ENCODE results near the gene EMILIN1.
"Not testable (repeated sequence)": the region's sequence is repeated elsewhere in the genome, so short reads cannot be mapped to it uniquely, and the experiment has no call there.

EMILIN1 gene

DNA sequence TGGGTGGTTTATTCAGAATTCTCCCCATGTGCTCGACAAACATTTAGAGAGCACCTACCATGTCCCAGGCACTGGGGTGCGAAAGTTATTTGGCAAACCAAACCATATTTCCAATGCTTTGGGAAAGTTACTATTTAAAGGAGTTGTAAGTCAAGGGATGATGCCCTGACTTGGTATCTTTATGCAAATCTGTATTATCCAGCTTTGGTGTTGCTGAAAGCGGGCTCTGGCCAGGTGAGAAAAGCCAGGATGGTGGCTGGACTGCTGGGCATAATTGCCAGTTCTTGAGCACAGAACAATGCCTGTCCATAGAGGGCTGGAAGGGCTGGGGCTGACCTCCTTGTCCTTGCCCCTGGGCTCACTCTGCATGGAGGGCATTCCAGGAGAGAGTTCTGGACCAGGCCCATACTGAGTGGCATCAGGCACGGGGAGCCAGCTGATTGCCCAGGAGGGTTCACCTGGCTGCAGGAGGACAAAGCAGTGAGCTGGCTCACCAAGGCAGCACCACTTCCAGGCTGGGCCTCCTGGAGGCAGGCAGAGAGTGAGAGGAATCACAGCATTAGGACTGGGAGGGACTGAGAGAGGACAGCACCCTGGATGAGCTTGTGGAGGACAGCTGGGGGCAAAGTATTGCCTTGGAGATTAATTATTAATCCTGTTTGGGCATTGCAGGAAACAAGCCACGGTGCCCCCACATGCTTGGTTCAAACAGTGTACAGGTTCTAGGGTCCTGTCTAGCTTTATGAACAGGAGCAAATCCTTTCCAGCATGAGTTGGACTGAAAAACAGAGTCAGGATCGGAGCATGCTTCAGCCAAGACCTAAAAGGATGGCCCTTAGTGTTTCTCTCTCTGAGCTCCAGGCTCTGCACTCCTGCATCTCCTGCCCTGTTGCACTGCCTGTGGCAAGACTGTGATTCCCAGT is 15.3 kb downstream of the EMILIN1 start:
- H3K4me1 Mint-ChIP-seq = peaks cover 33% of the 10 kb centered on the region
- no peak overlapping the region for H3K4me3 Mint-ChIP-seq
- ATAC-seq (no peak), DNase-seq (no peak)
- H3K27ac Mint-ChIP-seq = peak overlapping the region in 1 of 2 donors; percentile 10
- H3K27me3 Mint-ChIP-seq = no peaks in the 10 kb centered on the region
- no peaks in the 10 kb centered on the region for H3K9me3 Mint-ChIP-seq

DNA sequence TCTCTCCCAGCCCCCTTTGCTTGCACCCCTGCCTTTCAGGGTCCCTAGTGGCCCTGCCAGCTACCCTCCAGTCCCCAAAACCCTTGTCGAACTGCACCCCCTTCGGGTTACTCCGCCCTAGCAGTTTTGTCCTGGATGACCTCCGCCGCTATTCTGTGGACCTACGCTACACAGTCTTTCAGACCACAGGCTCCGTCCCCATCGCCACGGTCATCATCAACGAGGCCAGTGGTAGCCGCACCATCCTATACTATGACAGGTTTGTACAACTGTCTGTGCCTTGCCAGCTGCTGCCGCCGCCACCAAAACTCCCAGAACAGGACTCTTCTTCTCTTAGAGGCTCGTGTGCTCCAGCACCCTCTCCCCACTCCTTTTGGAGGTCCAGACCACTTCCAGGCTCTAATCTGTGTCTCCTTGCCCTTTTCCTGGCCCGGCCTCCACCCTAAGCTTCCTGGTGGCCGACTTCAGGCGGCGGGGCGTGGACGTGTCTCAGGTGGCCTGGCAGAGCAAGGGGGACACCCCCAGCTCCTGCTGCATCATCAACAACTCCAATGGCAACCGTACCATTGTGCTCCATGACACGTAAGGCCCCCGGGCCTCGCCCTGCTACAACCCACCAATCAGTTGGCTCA is 16.1 kb downstream of the EMILIN1 start:
- no peak for ATAC-seq
- H3K4me3 Mint-ChIP-seq = no peak overlapping the region

DNA sequence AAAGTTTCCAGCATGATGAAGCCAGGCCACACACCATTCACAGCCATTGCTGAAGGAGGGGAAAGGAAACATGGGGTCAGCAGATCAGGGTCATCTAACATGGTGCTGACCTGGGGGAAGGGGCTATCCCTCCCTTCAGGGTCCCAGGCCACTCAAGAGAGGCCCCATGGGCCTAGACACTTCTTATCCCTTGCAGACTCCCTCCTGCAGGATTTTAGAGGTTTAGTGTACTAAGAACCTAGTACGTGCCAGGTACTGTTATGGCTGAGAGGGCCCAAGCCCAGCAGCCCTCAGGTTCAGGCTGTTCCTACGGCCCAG is 17.0 kb downstream of the EMILIN1 start:
- ATAC-seq (no peak), DNase-seq (no peak)
- peaks cover 23% of the 10 kb centered on the region for H3K4me1 Mint-ChIP-seq
- peak overlapping the region; percentile 28 to 76 for H3K4me3 Mint-ChIP-seq
- H3K9me3 Mint-ChIP-seq = no peaks in the 10 kb centered on the region
- no peak overlapping the region for H3K27ac Mint-ChIP-seq
- no peaks in the 10 kb centered on the region for H3K27me3 Mint-ChIP-seq

More for the DNA sequence above, 16.1 kb downstream of the EMILIN1 start:
- H3K27me3 Mint-ChIP-seq = no peaks in the 10 kb centered on the region
- peaks cover 30% of the 10 kb centered on the region for H3K4me1 Mint-ChIP-seq
- peak overlapping the region in 1 of 2 donors; percentile 10 for H3K27ac Mint-ChIP-seq
- no peak for DNase-seq
- H3K9me3 Mint-ChIP-seq = no peaks in the 10 kb centered on the region

DNA sequence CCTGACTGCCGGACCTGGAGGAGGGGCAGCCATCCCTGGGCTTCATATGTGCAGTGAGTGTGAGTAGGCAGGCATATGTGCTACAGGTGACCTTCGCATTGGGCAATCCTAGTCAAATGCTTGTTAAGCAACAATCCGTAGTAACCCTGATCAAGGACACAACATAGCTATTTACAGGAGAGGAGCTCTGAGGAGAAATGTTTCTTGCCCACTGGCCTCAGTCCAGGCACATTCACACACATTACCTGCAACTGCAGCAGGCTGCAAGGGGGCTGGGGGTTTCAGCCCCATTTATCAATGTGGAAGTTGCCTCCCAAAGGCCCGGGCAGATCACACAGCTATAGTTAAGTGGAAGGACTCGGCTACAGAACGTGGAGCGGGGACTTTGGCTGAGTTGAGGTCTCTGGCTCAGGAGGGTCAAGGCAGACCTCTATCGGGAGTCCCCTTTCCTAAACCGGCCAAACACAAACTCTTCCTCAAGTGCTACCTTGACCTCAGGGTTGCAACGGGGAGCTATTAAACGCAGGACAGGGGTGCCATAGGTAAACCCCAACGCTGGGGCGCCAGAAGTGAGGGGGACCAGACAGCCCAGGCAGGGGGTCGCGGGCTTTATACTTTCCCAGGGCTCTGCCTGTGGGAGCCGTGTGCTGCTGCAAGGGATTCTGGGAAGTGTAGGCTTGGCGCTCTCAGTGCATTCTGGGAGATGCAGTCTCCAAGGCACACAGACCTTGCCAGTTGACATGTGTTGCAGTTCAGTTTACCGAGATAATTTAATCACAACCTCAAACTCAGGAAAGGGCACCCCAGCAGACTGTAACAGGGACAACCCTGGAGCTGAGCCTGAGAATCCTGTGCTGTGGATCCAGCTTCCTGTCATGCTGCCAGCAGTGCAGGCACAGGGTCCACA is 17.6 kb downstream of the EMILIN1 start:
- no peaks in the 10 kb centered on the region for H3K27me3 Mint-ChIP-seq
- peak overlapping the region; percentile 40 to 76 for H3K4me3 Mint-ChIP-seq
- peak overlapping the region in 1 of 2 donors; percentile 27 for H3K27ac Mint-ChIP-seq
- no peak for DNase-seq
- ATAC-seq = peak; percentile 78
- no peaks in the 10 kb centered on the region for H3K9me3 Mint-ChIP-seq
- H3K4me1 Mint-ChIP-seq = peaks cover 23% of the 10 kb centered on the region

DNA sequence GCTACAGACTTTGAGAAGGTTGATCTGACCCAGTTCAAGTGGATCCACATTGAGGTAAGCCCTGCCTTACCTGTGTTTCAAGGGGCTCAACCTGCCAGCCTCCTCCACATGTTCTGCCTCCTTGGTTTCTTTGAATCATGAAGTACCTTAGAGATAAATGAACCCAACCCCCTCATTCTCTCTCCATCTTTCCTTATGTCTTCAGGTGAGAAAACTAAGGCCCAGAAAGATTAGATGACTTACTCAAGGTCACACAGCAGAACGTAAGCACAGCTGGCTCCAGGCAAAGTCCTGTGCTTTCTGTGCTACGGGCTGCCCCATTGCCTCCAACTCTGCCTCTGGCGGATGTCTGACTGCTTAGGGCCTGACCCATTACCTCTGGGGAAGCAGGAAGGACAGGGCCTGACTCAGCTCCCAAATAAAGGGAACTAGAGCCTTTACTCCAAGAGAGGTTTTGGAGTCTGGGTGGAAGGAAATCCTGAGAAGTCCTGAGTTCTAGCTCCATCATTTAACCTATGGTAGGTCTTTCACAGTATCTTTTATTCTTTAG is 18.4 kb downstream of the EMILIN1 start:
- peaks cover 23% of the 10 kb centered on the region for H3K4me1 Mint-ChIP-seq
- H3K4me3 Mint-ChIP-seq = peak overlapping the region; percentile 26 to 35
- H3K27ac Mint-ChIP-seq = no peak overlapping the region
- DNase-seq (no peak), ATAC-seq (no peak)
- no peaks in the 10 kb centered on the region for H3K9me3 Mint-ChIP-seq
- no peaks in the 10 kb centered on the region for H3K27me3 Mint-ChIP-seq

DNA sequence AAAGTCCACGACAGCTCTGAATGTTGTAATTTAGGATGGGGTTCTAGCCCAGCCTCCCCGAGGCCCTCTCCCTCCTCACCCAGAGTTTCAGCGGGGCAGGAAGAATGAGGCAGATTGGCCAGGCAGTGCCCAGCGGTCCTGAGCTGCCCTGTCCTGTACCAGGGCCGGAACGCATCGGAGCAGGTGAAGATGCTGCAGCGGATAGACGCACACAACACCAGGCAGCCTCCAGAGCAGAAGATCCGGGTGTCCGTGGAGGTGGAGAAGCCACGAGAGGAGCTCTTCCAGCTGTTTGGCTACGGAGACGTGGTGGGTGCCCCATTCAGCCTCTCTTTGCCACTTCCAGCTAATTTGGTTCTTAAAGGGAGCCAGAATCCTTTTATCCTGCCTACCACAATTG is 18.9 kb downstream of the EMILIN1 start:
- Mint-ChIP-seq H3K27ac (no peak overlapping the region), H3K27me3 (no peaks in the 10 kb centered on the region), H3K4me3 (no peak overlapping the region), H3K4me1 (peaks cover 23% of the 10 kb centered on the region), H3K9me3 (no peaks in the 10 kb centered on the region)
- DNase-seq (no peak), ATAC-seq (no peak)

DNA sequence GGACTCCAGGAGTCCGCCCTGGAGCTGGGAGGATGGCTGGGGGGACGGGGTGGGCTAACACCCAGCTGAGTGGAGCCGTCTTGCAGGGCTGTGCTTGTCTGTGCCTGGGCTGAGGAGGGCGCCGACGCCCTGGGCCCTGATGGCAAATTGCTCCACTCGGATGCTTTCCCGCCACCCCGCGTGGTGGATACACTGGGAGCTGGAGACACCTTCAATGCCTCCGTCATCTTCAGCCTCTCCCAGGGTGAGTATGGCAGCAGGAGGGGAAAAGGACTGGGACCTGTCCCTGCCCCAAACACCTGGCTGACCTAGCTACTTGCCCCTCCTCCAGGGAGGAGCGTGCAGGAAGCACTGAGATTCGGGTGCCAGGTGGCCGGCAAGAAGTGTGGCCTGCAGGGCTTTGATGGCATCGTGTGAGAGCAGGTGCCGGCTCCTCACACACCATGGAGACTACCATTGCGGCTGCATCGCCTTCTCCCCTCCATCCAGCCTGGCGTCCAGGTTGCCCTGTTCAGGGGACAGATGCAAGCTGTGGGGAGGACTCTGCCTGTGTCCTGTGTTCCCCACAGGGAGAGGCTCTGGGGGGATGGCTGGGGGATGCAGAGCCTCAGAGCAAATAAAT is 21.0 kb downstream of the EMILIN1 start:
- DNase-seq = no peak
- H3K27me3 Mint-ChIP-seq = no peaks in the 10 kb centered on the region
- no peaks in the 10 kb centered on the region for H3K9me3 Mint-ChIP-seq
- ATAC-seq = no peak
- H3K27ac Mint-ChIP-seq = no peak overlapping the region
- peaks cover 23% of the 10 kb centered on the region for H3K4me1 Mint-ChIP-seq
- H3K4me3 Mint-ChIP-seq = no peak overlapping the region

DNA sequence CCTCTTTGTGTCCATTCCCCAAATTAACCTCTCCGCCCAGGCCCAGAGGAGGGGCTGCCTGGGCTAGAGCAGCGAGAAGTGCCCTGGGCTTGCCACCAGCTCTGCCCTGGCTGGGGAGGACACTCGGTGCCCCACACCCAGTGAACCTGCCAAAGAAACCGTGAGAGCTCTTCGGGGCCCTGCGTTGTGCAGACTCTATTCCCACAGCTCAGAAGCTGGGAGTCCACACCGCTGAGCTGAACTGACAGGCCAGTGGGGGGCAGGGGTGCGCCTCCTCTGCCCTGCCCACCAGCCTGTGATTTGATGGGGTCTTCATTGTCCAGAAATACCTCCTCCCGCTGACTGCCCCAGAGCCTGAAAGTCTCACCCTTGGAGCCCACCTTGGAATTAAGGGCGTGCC is 21.6 kb downstream of the EMILIN1 start:
- Mint-ChIP-seq H3K27ac (no peak overlapping the region), H3K4me3 (no peak overlapping the region), H3K4me1 (peaks cover 23% of the 10 kb centered on the region), H3K9me3 (no peaks in the 10 kb centered on the region), H3K27me3 (no peaks in the 10 kb centered on the region)
- DNase-seq (no peak), ATAC-seq (no peak)

DNA sequence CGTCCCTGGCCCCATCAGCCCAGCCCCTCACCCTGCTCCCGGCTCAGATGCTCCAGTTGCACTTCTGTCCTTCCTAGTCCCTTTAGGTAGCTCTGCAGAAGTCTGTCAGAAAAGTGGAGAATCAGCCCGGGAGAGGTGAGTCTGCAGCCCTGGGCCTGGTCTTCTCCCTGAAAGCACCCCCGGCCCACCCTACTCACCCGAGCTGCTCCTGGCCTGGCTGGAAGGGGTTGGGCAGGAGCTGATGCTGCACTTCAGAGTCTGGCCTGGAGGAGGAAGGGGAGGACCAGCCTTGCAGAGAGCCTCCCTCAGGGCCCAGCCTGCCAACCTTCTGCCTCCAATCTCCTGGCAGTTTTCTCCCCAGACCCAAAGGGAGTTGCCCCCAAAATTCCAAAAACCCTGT is 23.9 kb downstream of the EMILIN1 start:
- peaks cover 5% of the 10 kb centered on the region for H3K4me1 Mint-ChIP-seq
- H3K4me3 Mint-ChIP-seq = no peak overlapping the region
- H3K9me3 Mint-ChIP-seq = no peaks in the 10 kb centered on the region
- no peaks in the 10 kb centered on the region for H3K27me3 Mint-ChIP-seq
- ATAC-seq (no peak), DNase-seq (no peak)
- H3K27ac Mint-ChIP-seq = no peak overlapping the region

DNA sequence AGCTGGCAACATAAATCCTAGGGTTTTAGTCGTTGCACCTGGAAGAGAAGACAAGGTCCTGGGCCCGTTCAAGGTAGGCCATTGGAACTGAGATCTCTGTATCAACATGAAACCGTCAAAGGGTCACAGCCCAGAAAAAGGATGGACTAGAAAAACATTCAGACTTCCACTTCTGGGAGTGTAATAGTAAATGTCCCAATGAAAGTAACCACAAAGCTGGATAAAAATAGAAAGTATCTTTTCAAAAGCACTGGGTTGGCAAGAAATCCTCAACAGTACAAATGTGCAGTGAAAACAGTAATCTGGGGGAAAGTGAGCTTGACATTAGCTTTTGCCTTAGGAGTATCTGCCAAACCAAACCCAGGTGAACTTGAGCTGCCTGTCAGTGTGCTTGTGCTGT is 27.6 kb downstream of the EMILIN1 start:
- H3K4me1 Mint-ChIP-seq = no peaks in the 10 kb centered on the region
- DNase-seq = no peak
- no peak overlapping the region for H3K27ac Mint-ChIP-seq
- no peak overlapping the region for H3K4me3 Mint-ChIP-seq
- no peak for ATAC-seq
- peaks cover 9% of the 10 kb centered on the region for H3K27me3 Mint-ChIP-seq
- no peaks in the 10 kb centered on the region for H3K9me3 Mint-ChIP-seq

DNA sequence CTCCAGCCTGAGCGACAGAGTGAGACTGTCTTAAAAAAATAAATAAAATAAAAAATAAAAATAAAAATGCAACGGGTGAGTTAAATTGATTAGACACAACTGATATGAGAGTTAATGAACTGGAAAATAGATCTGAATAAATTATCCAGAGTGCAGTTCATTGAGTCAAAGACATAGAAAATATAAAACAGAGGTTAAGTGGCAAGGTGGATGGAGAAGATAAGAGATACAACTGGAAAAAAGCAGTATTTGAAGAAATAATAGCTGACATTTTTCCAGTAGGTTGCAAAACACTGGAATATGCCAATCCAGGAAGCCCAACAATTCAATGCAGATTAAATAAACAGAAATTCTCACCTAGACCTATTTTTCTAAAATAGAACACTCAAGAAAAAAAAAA is 29.8 kb downstream of the EMILIN1 start:
- H3K27ac Mint-ChIP-seq = no peak overlapping the region
- H3K9me3 Mint-ChIP-seq = no peaks in the 10 kb centered on the region
- no peak for DNase-seq
- H3K4me3 Mint-ChIP-seq = no peak overlapping the region
- peaks cover 9% of the 10 kb centered on the region for H3K27me3 Mint-ChIP-seq
- peaks cover 6% of the 10 kb centered on the region for H3K4me1 Mint-ChIP-seq
- ATAC-seq = no peak

DNA sequence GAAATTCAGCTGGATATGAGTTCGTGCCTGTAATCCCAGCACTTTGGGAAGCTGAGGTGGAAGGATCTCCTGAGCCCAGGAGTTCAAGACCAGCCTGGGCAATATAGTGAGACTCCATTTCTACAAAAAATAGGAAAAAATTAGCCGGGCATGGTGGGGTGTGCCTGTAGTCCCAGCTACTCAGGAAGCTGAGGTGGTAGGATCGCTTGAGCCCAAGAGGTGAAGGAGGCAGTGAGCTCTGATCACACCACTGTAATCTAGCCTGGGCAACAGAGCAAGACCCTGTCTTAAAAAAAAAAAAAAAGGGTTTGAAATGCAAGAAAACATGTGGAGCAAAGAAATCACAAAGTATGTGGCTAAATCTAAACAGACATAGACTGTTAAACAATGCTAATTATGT is 30.7 kb downstream of the EMILIN1 start:
- ATAC-seq (no peak), DNase-seq (no peak)
- peaks cover 6% of the 10 kb centered on the region for H3K4me1 Mint-ChIP-seq
- peaks cover 9% of the 10 kb centered on the region for H3K27me3 Mint-ChIP-seq
- H3K27ac Mint-ChIP-seq = no peak overlapping the region
- H3K4me3 Mint-ChIP-seq = no peak overlapping the region
- H3K9me3 Mint-ChIP-seq = no peaks in the 10 kb centered on the region

DNA sequence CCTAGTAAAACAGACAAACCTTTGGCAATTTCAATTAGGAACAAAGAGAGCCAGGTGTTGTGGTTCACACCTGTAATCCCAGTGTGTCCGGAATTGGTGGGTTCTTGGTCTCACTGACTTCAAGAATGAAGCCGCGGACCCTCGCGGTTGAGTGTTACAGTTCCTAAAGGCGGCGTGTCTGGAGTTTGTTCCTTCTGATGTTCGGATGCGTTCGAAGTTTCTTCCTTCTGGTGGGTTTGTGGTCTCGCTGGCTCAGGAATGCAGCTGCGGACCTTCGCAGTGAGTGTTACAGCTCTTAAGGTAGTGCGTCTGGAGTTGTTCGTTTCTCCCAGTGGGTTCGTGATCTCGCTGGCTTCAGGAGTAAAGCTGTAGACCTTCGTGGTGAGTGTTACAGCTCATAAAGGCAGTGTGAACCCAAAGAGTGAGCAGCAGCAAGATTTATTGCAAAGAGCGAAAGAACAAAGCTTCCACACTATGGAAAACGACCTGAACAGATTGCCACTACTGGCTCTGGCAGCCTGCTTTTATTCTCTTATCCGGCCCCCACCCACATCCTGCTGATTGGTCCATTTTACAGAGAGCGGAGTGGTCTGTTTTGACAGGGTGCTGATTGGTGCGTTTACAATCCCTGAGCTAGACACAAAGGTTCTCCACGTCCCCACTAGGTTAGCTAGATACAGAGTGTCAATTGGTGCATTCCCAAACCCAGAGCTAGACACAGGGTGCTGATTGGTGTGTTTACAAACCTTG is 32.4 kb downstream of the EMILIN1 start:
- H3K4me3 Mint-ChIP-seq, H3K27me3 Mint-ChIP-seq, ATAC-seq, H3K27ac Mint-ChIP-seq, DNase-seq, H3K9me3 Mint-ChIP-seq, H3K4me1 Mint-ChIP-seq: not testable (repeated sequence)

DNA sequence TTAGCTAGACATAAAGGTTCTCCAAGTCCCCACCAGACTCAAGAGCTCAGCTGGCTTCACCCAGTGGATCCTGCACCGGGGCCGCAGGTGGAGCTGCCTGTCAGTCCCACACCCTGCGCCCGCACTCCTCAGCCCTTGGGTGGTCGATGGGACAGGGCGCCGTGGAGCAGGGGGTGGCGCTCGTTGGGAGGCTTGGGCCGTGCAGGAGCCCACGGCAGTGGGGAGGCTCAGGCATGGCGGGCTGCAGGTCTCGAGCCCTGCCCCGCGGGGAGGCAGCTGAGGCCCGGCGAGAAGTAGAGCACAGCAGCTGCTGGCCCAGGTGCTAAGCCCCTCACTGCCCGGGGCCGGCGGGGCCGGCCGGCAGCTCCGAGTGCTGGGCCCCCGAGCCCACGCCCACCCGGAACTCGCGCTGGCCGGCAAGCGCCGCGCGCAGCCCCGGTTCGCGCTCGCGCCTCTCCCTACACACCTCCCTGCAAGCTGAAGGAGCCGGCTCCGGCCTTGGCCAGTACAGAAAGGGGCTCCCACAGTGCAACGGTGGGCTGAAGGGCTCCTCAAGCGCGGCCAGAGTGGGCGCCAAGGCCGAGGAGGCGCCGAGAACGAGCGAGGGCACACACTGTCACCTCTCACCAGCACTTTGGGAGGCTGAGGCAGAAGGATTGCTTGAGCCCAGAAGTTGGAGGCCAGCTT is 33.1 kb downstream of the EMILIN1 start:
- not testable (repeated sequence) for H3K9me3 Mint-ChIP-seq, ATAC-seq, H3K27ac Mint-ChIP-seq, H3K27me3 Mint-ChIP-seq, H3K4me1 Mint-ChIP-seq, DNase-seq, H3K4me3 Mint-ChIP-seq

Measured in stimulated activated naive CD8-positive, alpha-beta T cell treated with anti-CD3 and anti-CD28 coated beads, Interleukin-15, amount 100 ng/mL, for 72 hours (primary cell).